ENCODE data around the gene MYL10.

DNA sequence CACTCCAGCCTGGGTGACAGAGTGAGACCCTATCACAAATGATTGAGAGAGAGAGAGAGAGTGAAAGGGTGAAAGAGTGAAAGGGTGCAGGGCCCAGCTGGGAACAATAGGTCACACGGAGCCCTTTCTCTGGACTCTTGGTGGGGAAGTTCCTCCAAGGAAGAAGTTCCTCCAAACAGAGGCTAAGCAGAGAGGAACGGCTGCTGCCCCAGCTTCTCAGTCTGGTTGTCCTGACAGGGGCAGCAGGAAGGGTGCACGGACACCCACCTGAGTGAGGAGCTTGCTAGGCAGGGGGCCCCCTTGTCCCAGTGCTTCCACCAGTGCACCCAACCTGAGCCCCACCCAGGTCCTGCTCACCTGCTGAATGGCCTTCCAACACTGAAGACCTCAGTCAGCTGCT, 38.8 kb upstream of the MYL10 start:
- TF ChIP-seq, protein P1, sequence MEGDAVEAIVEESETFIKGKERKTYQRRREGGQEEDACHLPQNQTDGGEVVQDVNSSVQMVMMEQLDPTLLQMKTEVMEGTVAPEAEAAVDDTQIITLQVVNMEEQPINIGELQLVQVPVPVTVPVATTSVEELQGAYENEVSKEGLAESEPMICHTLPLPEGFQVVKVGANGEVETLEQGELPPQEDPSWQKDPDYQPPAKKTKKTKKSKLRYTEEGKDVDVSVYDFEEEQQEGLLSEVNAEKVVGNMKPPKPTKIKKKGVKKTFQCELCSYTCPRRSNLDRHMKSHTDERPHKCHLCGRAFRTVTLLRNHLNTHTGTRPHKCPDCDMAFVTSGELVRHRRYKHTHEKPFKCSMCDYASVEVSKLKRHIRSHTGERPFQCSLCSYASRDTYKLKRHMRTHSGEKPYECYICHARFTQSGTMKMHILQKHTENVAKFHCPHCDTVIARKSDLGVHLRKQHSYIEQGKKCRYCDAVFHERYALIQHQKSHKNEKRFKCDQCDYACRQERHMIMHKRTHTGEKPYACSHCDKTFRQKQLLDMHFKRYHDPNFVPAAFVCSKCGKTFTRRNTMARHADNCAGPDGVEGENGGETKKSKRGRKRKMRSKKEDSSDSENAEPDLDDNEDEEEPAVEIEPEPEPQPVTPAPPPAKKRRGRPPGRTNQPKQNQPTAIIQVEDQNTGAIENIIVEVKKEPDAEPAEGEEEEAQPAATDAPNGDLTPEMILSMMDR (IDR thresholded peaks at IDR 0.05 in 4 of 5, conservative IDR thresholded peaks at IDR 0.05 in 1 of 5) = no peak
- no peak for TF ChIP-seq POLR2A (IDR thresholded peaks at IDR 0.05)
